ENCODE data around the gene SLC38A4.

The SLC38A4 gene

DNA sequence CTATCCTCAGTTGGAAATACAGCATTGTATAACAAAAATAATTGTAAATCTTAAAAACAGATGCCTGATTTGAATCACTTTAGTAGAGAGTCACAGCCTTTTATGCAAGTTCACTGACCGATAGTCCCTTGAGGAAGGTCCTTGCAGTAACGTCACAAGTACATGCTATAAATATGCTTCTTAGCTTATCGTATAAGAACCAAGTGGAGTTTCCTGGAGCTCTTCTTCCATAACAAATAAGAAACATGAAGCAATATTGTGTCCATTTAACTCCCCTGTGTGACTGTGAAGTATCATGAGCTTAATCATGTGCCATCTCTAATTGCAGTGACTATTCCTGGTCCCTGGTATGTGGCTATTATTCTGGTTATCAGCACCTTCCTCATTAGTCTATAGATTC lies 107.9 kb downstream of the SLC38A4 start:
- DNase-seq (ENCODE audit: low read depth) = no peak
- TF ChIP-seq, protein P1, sequence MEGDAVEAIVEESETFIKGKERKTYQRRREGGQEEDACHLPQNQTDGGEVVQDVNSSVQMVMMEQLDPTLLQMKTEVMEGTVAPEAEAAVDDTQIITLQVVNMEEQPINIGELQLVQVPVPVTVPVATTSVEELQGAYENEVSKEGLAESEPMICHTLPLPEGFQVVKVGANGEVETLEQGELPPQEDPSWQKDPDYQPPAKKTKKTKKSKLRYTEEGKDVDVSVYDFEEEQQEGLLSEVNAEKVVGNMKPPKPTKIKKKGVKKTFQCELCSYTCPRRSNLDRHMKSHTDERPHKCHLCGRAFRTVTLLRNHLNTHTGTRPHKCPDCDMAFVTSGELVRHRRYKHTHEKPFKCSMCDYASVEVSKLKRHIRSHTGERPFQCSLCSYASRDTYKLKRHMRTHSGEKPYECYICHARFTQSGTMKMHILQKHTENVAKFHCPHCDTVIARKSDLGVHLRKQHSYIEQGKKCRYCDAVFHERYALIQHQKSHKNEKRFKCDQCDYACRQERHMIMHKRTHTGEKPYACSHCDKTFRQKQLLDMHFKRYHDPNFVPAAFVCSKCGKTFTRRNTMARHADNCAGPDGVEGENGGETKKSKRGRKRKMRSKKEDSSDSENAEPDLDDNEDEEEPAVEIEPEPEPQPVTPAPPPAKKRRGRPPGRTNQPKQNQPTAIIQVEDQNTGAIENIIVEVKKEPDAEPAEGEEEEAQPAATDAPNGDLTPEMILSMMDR (conservative IDR thresholded peaks at IDR 0.05; ENCODE audit: low read length) = no peak
- no peak overlapping the region for H3K4me3 ChIP-seq (ENCODE audit: low read length)

DNA sequence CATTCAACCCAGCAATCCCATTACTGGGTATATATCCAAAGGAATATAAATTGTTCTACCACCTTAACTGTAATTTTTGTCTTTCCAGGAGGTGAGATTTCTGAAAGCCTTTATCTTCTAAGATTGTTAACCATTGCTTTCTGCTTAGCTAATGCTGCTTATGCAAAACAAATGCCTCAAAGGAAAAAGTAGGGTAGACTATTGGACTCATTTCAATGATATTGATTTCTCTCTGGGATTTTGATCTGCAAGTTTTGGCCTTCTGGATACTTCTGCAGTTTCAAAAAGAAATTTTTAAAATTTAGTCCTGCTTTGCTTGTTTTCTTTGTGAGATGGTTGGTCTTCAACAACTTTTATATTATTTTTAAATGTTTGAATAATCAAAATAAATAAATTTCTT lies 108.6 kb downstream of the SLC38A4 start:
- DNase-seq (ENCODE audit: low read depth) = no peak
- no peak overlapping the region for H3K4me3 ChIP-seq (ENCODE audit: low read length)
- TF ChIP-seq, protein P1 (conservative IDR thresholded peaks at IDR 0.05; ENCODE audit: low read length) = no peak
